WTC11 (cell line): Measurements from ENCODE around the gene FAM3B. TPM values are rescaled to one million over a fixed set of nuclear protein-coding genes. Genes with fewer than 3 reads are reported as not detected.

Experiments
- ATAC-seq: fragments of 200-7000 bp; cut with Tn5 transposase; 2 replicates; pipeline ENCODE4 v1.10.0; 2021; ENCODE audit warnings: mild to moderate bottlenecking, moderate library complexity
- CTCF ChIA-PET: fragments of 300-600 bp; sonication (Branson Sonifier 250); formaldehyde crosslinking; loops from one replicate; lab custom pipeline; 2021; ENCODE audit warnings: antibody characterized with exemption; lab: Charles Lee
- POLR2A ChIA-PET: fragments of 350-600 bp; sonication (Branson Sonifier 250); formaldehyde crosslinking; loops from one replicate; lab custom pipeline; 2021; ENCODE audit warnings: antibody characterized with exemption; lab: Charles Lee
- DNase-seq: peaks from one replicate; pipeline ENCODE4 v3.0.0; 2021; ENCODE audit warnings: low spot score
- H3K27ac Mint-ChIP-seq: 2 replicates; pipeline ENCODE4 v1.8.0; 2021; ENCODE audit warnings: mixed read lengths
- H3K27me3 Mint-ChIP-seq: 2 replicates; pipeline ENCODE4 v1.8.0; 2021; ENCODE audit warnings: low read depth, mild to moderate bottlenecking, moderate library complexity, mixed read lengths
- H3K36me3 Mint-ChIP-seq: 2 replicates; pipeline ENCODE4 v1.8.0; 2021; ENCODE audit warnings: mixed read lengths
- H3K4me1 Mint-ChIP-seq: 2 replicates; pipeline ENCODE4 v1.8.0; 2022; ENCODE audit warnings: mixed read lengths
- H3K4me3 Mint-ChIP-seq: 2 replicates; pipeline ENCODE4 v1.8.0; 2021; ENCODE audit warnings: mild to moderate bottlenecking, moderate library complexity, mixed read lengths
- H3K9me3 Mint-ChIP-seq: 2 replicates; pipeline ENCODE4 v1.8.0; 2021; ENCODE audit warnings: mixed read lengths
- AFF4 ChIP-seq: sonication (generic); formaldehyde crosslinking; IDR thresholded peaks from 2 replicates; pipeline ENCODE4 v1.8.1; 2023; ENCODE audit warnings: mild to moderate bottlenecking, missing genetic modification reagents, borderline replicate concordance
- AR ChIP-seq: fragments of 250-450 bp; sonication (Bioruptor Pico); IDR thresholded peaks from 2 replicates; pipeline ENCODE4 v1.9.0; 2021; ENCODE audit warnings: mild to moderate bottlenecking
- ATF3 ChIP-seq: sonication (generic); formaldehyde crosslinking; conservative IDR thresholded peaks from 2 replicates; pipeline ENCODE4 v1.8.1; 2022; ENCODE audit warnings: mild to moderate bottlenecking, missing genetic modification reagents
- FOXP4 ChIP-seq: sonication (generic); formaldehyde crosslinking; IDR thresholded peaks from 2 replicates; pipeline ENCODE4 v1.8.0; 2022; ENCODE audit warnings: mild to moderate bottlenecking, missing genetic modification reagents
- OVOL2 ChIP-seq: fragments of 250-450 bp; sonication (Bioruptor Pico); IDR thresholded peaks from 2 replicates; pipeline ENCODE4 v1.9.0; 2021; ENCODE audit warnings: mild to moderate bottlenecking, borderline replicate concordance
- PRRX2 ChIP-seq: fragments of 250-450 bp; sonication (Bioruptor Pico); IDR thresholded peaks from 2 replicates; pipeline ENCODE4 v1.8.0; 2021; ENCODE audit warnings: mild to moderate bottlenecking
- ZNF512 ChIP-seq: sonication (generic); formaldehyde crosslinking; IDR thresholded peaks from 2 replicates; pipeline ENCODE4 v1.8.1; 2022; ENCODE audit warnings: missing genetic modification reagents, borderline replicate concordance
- ZNF532 ChIP-seq: fragments of 250-450 bp; sonication (Bioruptor Pico); IDR thresholded peaks from 2 replicates; pipeline ENCODE4 v1.9.0; 2021; ENCODE audit warnings: mild to moderate bottlenecking, borderline replicate concordance
- ZNF671 ChIP-seq: fragments of 250-450 bp; sonication (Bioruptor Pico); IDR thresholded peaks from 2 replicates; pipeline ENCODE4 v1.8.0; 2021; ENCODE audit warnings: mild to moderate bottlenecking
- total RNA-seq: library from RNA; stranded (reverse); gene quantifications from 3 replicates; pipeline ENCODE4 v1.2.3, GENCODE V29; 2021

Gene FAM3B
- total RNA-seq, 1 experiment from 2014 or later, result 1.4 TPM

- Mint-ChIP-seq H3K4me3 (no peak overlapping the region), H3K9me3 (peaks cover 24% of the 10 kb centered on the region), H3K27me3 (peaks cover 2% of the 10 kb centered on the region; the same call in 1 of the 2 replicates), H3K4me1 (peaks cover 4% of the 10 kb centered on the region), H3K27ac (peak overlapping the region; percentile 70), H3K36me3 (peaks cover 16% of the 10 kb centered on the region)
- ChIA-PET POLR2A (no interaction called here), CTCF (interaction anchor here (0.6 to 0.7 kb wide), 3 partner anchors 21 to 260 kb away, joined by 3 to 4 read pairs (median 3); no protein-coding TSS in a partner anchor)
- TF ChIP-seq ATF3, result no peak
- ATAC-seq (no peak; the same call in 1 of the 2 replicates), DNase-seq (no peak)
Measured at GRCh38 chr21:41328660-41329607, 12.3 kb downstream of the FAM3B start.

- Mint-ChIP-seq H3K4me1 (peaks cover 4% of the 10 kb centered on the region), H3K4me3 (no peak overlapping the region), H3K9me3 (peaks cover 47% of the 10 kb centered on the region), H3K27me3 (peaks cover 3% of the 10 kb centered on the region; the same call in 1 of the 2 replicates), H3K36me3 (peaks cover 33% of the 10 kb centered on the region), H3K27ac (no peak overlapping the region)
- ChIA-PET POLR2A (no interaction called here), CTCF (interaction anchor here (1.2 kb wide), 1 partner anchor 51 kb away, joined by 4 read pairs; no protein-coding TSS in a partner anchor)
- no peak for TF ChIP-seq AR (CRISPR knock-in tag)
- DNase-seq (no peak), ATAC-seq (no peak)
Measured at GRCh38 chr21:41333752-41334151, 17.2 kb downstream of the FAM3B start.

GRCh38 chr21:41337515-41337914, 20.9 kb downstream of the FAM3B start:
- ChIA-PET POLR2A (no interaction called here), CTCF (no interaction called here)
- Mint-ChIP-seq H3K9me3 (peaks cover 57% of the 10 kb centered on the region), H3K36me3 (peaks cover 37% of the 10 kb centered on the region), H3K4me1 (peaks cover 4% of the 10 kb centered on the region; the same call in 1 of the 2 replicates), H3K27me3 (peaks cover 3% of the 10 kb centered on the region; the same call in 1 of the 2 replicates), H3K4me3 (no peak overlapping the region), H3K27ac (no peak overlapping the region)
- no peak for DNase-seq
- ATAC-seq, result no peak
- no peak for TF ChIP-seq OVOL2
- no peak for TF ChIP-seq ZNF512 (CRISPR knock-in tag)
- no peak for TF ChIP-seq PRRX2 (CRISPR knock-in tag)
- TF ChIP-seq ZNF671 (CRISPR knock-in tag), result no peak
- no peak for TF ChIP-seq FOXP4 (CRISPR knock-in tag)
- no peak for TF ChIP-seq ZNF532 (CRISPR knock-in tag)
- no peak for TF ChIP-seq AFF4 (CRISPR knock-in tag)
